Activated CD8-positive, alpha-beta memory T cell treated with anti-CD3 and anti-CD28 coated beads, Interleukin-2, amount 10 ng/mL, durations not matched to agents 7 days and 5 days (primary cell): ENCODE results near the gene IL20RB. TPM values are rescaled to one million over a fixed set of nuclear protein-coding genes. Genes with fewer than 3 reads are reported as not detected.
"Not testable (repeated sequence)": the region's sequence is repeated elsewhere in the genome, so short reads cannot be mapped to it uniquely, and the experiment has no call there.

Experiments used
- ATAC-seq: fragments of 150-1000 bp; cut with Tn5 transposase; one replicate; pipeline ENCODE4 v1.10.0; 2021; ENCODE audit warnings: moderate library complexity
- CTCF ChIA-PET: fragments of 350-600 bp; sonication (Branson Sonifier 250); formaldehyde crosslinking; loops from one replicate; lab custom pipeline; 2021; ENCODE audit warnings: antibody characterized with exemption; lab: Charles Lee
- DNase-seq: peaks from one replicate; pipeline ENCODE4 v3.0.0-alpha.2; 2020
- H3K27ac Mint-ChIP-seq: one replicate; pipeline ENCODE4 v1.8.0; 2021; ENCODE audit warnings: mild to moderate bottlenecking, mixed read lengths
- H3K27me3 Mint-ChIP-seq: one replicate; pipeline ENCODE4 v1.8.0; 2021; ENCODE audit warnings: mixed read lengths
- H3K36me3 Mint-ChIP-seq: one replicate; pipeline ENCODE4 v1.8.0; 2021; ENCODE audit warnings: mild to moderate bottlenecking, mixed read lengths
- H3K4me1 Mint-ChIP-seq: one replicate; pipeline ENCODE4 v1.8.0; 2021; ENCODE audit warnings: mixed read lengths
- H3K4me3 Mint-ChIP-seq: one replicate; pipeline ENCODE4 v1.8.0; 2021; ENCODE audit warnings: mild to moderate bottlenecking, moderate library complexity, mixed read lengths
- H3K9me3 Mint-ChIP-seq: one replicate; pipeline ENCODE4 v1.8.0; 2022; ENCODE audit warnings: low read depth, mixed read lengths
- total RNA-seq, 2 experiments: library from RNA; stranded (reverse); gene quantifications; one replicate each; pipeline ENCODE4 v1.2.3, GENCODE V29; 2021

IL20RB gene
- total RNA-seq, 2 experiments from 2014 or later = 1.5 to 1.7 TPM

- H3K9me3 Mint-ChIP-seq = peaks cover 3% of the 10 kb centered on the region
- ATAC-seq (no peak), DNase-seq (no peak)
- H3K27me3 Mint-ChIP-seq = no peaks in the 10 kb centered on the region
- CTCF ChIA-PET = no interaction called here
- no peak overlapping the region for H3K4me3 Mint-ChIP-seq
- peaks cover 3% of the 10 kb centered on the region for H3K36me3 Mint-ChIP-seq
- no peaks in the 10 kb centered on the region for H3K4me1 Mint-ChIP-seq
- no peak overlapping the region for H3K27ac Mint-ChIP-seq
These were observed 21.9 kb downstream of the IL20RB start for GRCh38 chr3:136979684-136980083.

GRCh38 chr3:136982033-136982432 lies 24.2 kb downstream of the IL20RB start:
- H3K27ac Mint-ChIP-seq = no peak overlapping the region
- H3K4me1 Mint-ChIP-seq = no peaks in the 10 kb centered on the region
- no peak overlapping the region for H3K4me3 Mint-ChIP-seq
- H3K9me3 Mint-ChIP-seq = no peaks in the 10 kb centered on the region
- CTCF ChIA-PET = no interaction called here
- H3K36me3 Mint-ChIP-seq = no peaks in the 10 kb centered on the region
- no peak for ATAC-seq
- no peaks in the 10 kb centered on the region for H3K27me3 Mint-ChIP-seq
- no peak for DNase-seq

GRCh38 chr3:136982520-136983138 lies 24.8 kb downstream of the IL20RB start:
- no peaks in the 10 kb centered on the region for H3K9me3 Mint-ChIP-seq
- no peaks in the 10 kb centered on the region for H3K36me3 Mint-ChIP-seq
- no peak for ATAC-seq
- CTCF ChIA-PET = no interaction called here
- no peak overlapping the region for H3K27ac Mint-ChIP-seq
- DNase-seq = no peak
- no peaks in the 10 kb centered on the region for H3K4me1 Mint-ChIP-seq
- H3K4me3 Mint-ChIP-seq = no peak overlapping the region
- no peaks in the 10 kb centered on the region for H3K27me3 Mint-ChIP-seq

GRCh38 chr3:136984837-136985236 lies 27.1 kb downstream of the IL20RB start:
- no peaks in the 10 kb centered on the region for H3K36me3 Mint-ChIP-seq
- H3K4me1 Mint-ChIP-seq = no peaks in the 10 kb centered on the region
- H3K9me3 Mint-ChIP-seq = no peaks in the 10 kb centered on the region
- DNase-seq = no peak
- H3K4me3 Mint-ChIP-seq = no peak overlapping the region
- CTCF ChIA-PET = interaction anchor here (1.2 to 1.4 kb wide), 2 partner anchors 27 to 29 kb away, joined by 3 read pairs; no protein-coding TSS in a partner anchor
- no peaks in the 10 kb centered on the region for H3K27me3 Mint-ChIP-seq
- H3K27ac Mint-ChIP-seq = no peak overlapping the region
- ATAC-seq = no peak

GRCh38 chr3:136987398-136987980 lies 29.7 kb downstream of the IL20RB start:
- CTCF ChIA-PET = interaction anchor here (1.4 kb wide), 1 partner anchor 26 kb away, joined by 4 read pairs; no protein-coding TSS in a partner anchor
- ATAC-seq, H3K27me3 Mint-ChIP-seq, H3K4me3 Mint-ChIP-seq, H3K36me3 Mint-ChIP-seq, H3K27ac Mint-ChIP-seq, H3K4me1 Mint-ChIP-seq, H3K9me3 Mint-ChIP-seq, DNase-seq: not testable (repeated sequence)

- ATAC-seq = no peak
- CTCF ChIA-PET = interaction anchor here (1.4 kb wide), 1 partner anchor 25 kb away, joined by 4 read pairs; no protein-coding TSS in a partner anchor
- no peak for DNase-seq
- H3K4me3 Mint-ChIP-seq = no peak overlapping the region
- H3K27me3 Mint-ChIP-seq = no peaks in the 10 kb centered on the region
- no peaks in the 10 kb centered on the region for H3K9me3 Mint-ChIP-seq
- no peaks in the 10 kb centered on the region for H3K36me3 Mint-ChIP-seq
- H3K4me1 Mint-ChIP-seq = no peaks in the 10 kb centered on the region
- no peak overlapping the region for H3K27ac Mint-ChIP-seq
These were observed 30.9 kb downstream of the IL20RB start for GRCh38 chr3:136988651-136989050.

GRCh38 chr3:136989781-136990524 lies 32.2 kb downstream of the IL20RB start:
- Mint-ChIP-seq H3K27ac (no peak overlapping the region), H3K4me1 (no peaks in the 10 kb centered on the region), H3K27me3 (no peaks in the 10 kb centered on the region), H3K4me3 (no peak overlapping the region), H3K9me3 (no peaks in the 10 kb centered on the region), H3K36me3 (no peaks in the 10 kb centered on the region)
- DNase-seq (no peak), ATAC-seq (no peak)
- CTCF ChIA-PET = interaction anchor here (1.1 to 1.7 kb wide), 2 partner anchors 24 to 203 kb away, joined by 3 to 4 read pairs; no protein-coding TSS in a partner anchor

- no peak overlapping the region for H3K4me3 Mint-ChIP-seq
- no peak for DNase-seq
- H3K9me3 Mint-ChIP-seq = no peaks in the 10 kb centered on the region
- H3K27me3 Mint-ChIP-seq = no peaks in the 10 kb centered on the region
- CTCF ChIA-PET = interaction anchor here (1.1 to 1.7 kb wide), 2 partner anchors 23 to 204 kb away, joined by 3 to 4 read pairs; no protein-coding TSS in a partner anchor
- no peak overlapping the region for H3K27ac Mint-ChIP-seq
- ATAC-seq = no peak
- H3K4me1 Mint-ChIP-seq = no peaks in the 10 kb centered on the region
- no peaks in the 10 kb centered on the region for H3K36me3 Mint-ChIP-seq
These were observed 33.0 kb downstream of the IL20RB start for GRCh38 chr3:136990826-136991225.

GRCh38 chr3:136992115-136992514 lies 34.3 kb downstream of the IL20RB start:
- ATAC-seq (no peak), DNase-seq (no peak)
- H3K9me3 Mint-ChIP-seq = no peaks in the 10 kb centered on the region
- no peaks in the 10 kb centered on the region for H3K4me1 Mint-ChIP-seq
- no peak overlapping the region for H3K27ac Mint-ChIP-seq
- H3K27me3 Mint-ChIP-seq = no peaks in the 10 kb centered on the region
- H3K36me3 Mint-ChIP-seq = peaks cover 2% of the 10 kb centered on the region
- no peak overlapping the region for H3K4me3 Mint-ChIP-seq
- CTCF ChIA-PET = no interaction called here

- DNase-seq (no peak), ATAC-seq (no peak)
- CTCF ChIA-PET = no interaction called here
- Mint-ChIP-seq H3K4me3 (no peak overlapping the region), H3K27me3 (no peaks in the 10 kb centered on the region), H3K36me3 (peaks cover 2% of the 10 kb centered on the region), H3K4me1 (no peaks in the 10 kb centered on the region), H3K27ac (no peak overlapping the region), H3K9me3 (no peaks in the 10 kb centered on the region)
These were observed 37.2 kb downstream of the IL20RB start for GRCh38 chr3:136994772-136995516.

GRCh38 chr3:136995652-136996051 lies 37.9 kb downstream of the IL20RB start:
- H3K36me3 Mint-ChIP-seq = peaks cover 2% of the 10 kb centered on the region
- no peak overlapping the region for H3K4me3 Mint-ChIP-seq
- H3K9me3 Mint-ChIP-seq = no peaks in the 10 kb centered on the region
- DNase-seq = no peak
- H3K27me3 Mint-ChIP-seq = no peaks in the 10 kb centered on the region
- CTCF ChIA-PET = interaction anchor here (0.9 kb wide), 1 partner anchor 19 kb away, joined by 3 read pairs; no protein-coding TSS in a partner anchor
- H3K4me1 Mint-ChIP-seq = no peaks in the 10 kb centered on the region
- no peak overlapping the region for H3K27ac Mint-ChIP-seq
- no peak for ATAC-seq

- no peaks in the 10 kb centered on the region for H3K9me3 Mint-ChIP-seq
- CTCF ChIA-PET = interaction anchor here (1.4 to 1.7 kb wide), 2 partner anchors 14 to 32 kb away, joined by 3 to 6 read pairs; no protein-coding TSS in a partner anchor
- no peaks in the 10 kb centered on the region for H3K4me1 Mint-ChIP-seq
- no peaks in the 10 kb centered on the region for H3K27me3 Mint-ChIP-seq
- H3K4me3 Mint-ChIP-seq = no peak overlapping the region
- ATAC-seq (no peak), DNase-seq (no peak)
- peaks cover 5% of the 10 kb centered on the region for H3K36me3 Mint-ChIP-seq
- no peak overlapping the region for H3K27ac Mint-ChIP-seq
These were observed 42.3 kb downstream of the IL20RB start for GRCh38 chr3:137000039-137000438.

GRCh38 chr3:137007376-137007775 lies 49.6 kb downstream of the IL20RB start:
- H3K4me3 Mint-ChIP-seq, H3K9me3 Mint-ChIP-seq, CTCF ChIA-PET, H3K36me3 Mint-ChIP-seq, H3K27ac Mint-ChIP-seq, H3K27me3 Mint-ChIP-seq, H3K4me1 Mint-ChIP-seq, ATAC-seq, DNase-seq: not testable (repeated sequence)
